ENCODE measurements around the gene MICAL3. TPM values are rescaled to one million over a fixed set of nuclear protein-coding genes. Genes with fewer than 3 reads are reported as not detected.
A peak's percentile ranks its signal among the peaks of the same experiment; 100 is the strongest.

MICAL3 gene
- total RNA-seq, 1 donor from 2014 or later, result 33.6 TPM

GRCh38 chr22:17954200-17954859, 70.0 kb downstream of the MICAL3 start:
- Histone ChIP-seq H3K79me2 (ENCODE audit: low read depth) (peaks cover 79% of the 10 kb centered on the region), H3K4me1 (peaks cover 6% of the 10 kb centered on the region)

GRCh38 chr22:17953147-17953546, 71.2 kb downstream of the MICAL3 start:
- peaks cover 41% of the 10 kb centered on the region for H4K20me1 ChIP-seq (ENCODE audit: low read depth)
- no peak overlapping the region for H3K4me3 ChIP-seq
- DNase-seq (ENCODE audit: low spot score), result no peak
- Mint-ChIP-seq H3K27ac (peak overlapping the region; percentile 19), H3K27me3 (ENCODE audit: insufficient read depth, low read depth) (peaks cover 15% of the 10 kb centered on the region), H3K9me3 (no peaks in the 10 kb centered on the region), H3K4me3 (no peak overlapping the region), H3K36me3 (no peaks in the 10 kb centered on the region), H3K4me1 (peaks cover 37% of the 10 kb centered on the region)
- no peaks in the 10 kb centered on the region for H3K36me3 ChIP-seq
- H3F3A ChIP-seq (ENCODE audit: low read depth), result no peaks in the 10 kb centered on the region
- TF ChIP-seq, protein P1, sequence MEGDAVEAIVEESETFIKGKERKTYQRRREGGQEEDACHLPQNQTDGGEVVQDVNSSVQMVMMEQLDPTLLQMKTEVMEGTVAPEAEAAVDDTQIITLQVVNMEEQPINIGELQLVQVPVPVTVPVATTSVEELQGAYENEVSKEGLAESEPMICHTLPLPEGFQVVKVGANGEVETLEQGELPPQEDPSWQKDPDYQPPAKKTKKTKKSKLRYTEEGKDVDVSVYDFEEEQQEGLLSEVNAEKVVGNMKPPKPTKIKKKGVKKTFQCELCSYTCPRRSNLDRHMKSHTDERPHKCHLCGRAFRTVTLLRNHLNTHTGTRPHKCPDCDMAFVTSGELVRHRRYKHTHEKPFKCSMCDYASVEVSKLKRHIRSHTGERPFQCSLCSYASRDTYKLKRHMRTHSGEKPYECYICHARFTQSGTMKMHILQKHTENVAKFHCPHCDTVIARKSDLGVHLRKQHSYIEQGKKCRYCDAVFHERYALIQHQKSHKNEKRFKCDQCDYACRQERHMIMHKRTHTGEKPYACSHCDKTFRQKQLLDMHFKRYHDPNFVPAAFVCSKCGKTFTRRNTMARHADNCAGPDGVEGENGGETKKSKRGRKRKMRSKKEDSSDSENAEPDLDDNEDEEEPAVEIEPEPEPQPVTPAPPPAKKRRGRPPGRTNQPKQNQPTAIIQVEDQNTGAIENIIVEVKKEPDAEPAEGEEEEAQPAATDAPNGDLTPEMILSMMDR (IDR thresholded peaks at IDR 0.05), result no peak
- TF ChIP-seq EZH2 (IDR thresholded peaks at IDR 0.05) (no peak), EZH2phosphoT487 (IDR thresholded peaks at IDR 0.05) (no peak)
- H3K4me2 ChIP-seq, result no peak overlapping the region
- no peaks in the 10 kb centered on the region for H3K27me3 ChIP-seq
- no peak overlapping the region for H3K9ac ChIP-seq
- H3K27ac ChIP-seq, result no peak overlapping the region
- H3K4me1 ChIP-seq, result peaks cover 6% of the 10 kb centered on the region
- no peak overlapping the region for H2AFZ ChIP-seq (replicated peaks)
- H3K79me2 ChIP-seq (ENCODE audit: low read depth), result peaks cover 86% of the 10 kb centered on the region
- no peaks in the 10 kb centered on the region for H3K9me3 ChIP-seq (ENCODE audit: low read depth)

More at GRCh38 chr22:17954200-17954859, 70.0 kb downstream of the MICAL3 start:
- Histone ChIP-seq H3F3A (ENCODE audit: low read depth) (no peaks in the 10 kb centered on the region), H3K27ac (no peak overlapping the region), H2AFZ (replicated peaks) (no peak overlapping the region), H3K9ac (no peak overlapping the region), H3K9me3 (ENCODE audit: low read depth) (no peaks in the 10 kb centered on the region), H4K20me1 (ENCODE audit: low read depth) (peaks cover 43% of the 10 kb centered on the region), H3K4me2 (no peak overlapping the region), H3K4me3 (no peak overlapping the region), H3K27me3 (no peaks in the 10 kb centered on the region), H3K36me3 (no peaks in the 10 kb centered on the region)
- H3K4me1 Mint-ChIP-seq, result peaks cover 37% of the 10 kb centered on the region
- H3K27me3 Mint-ChIP-seq (ENCODE audit: insufficient read depth, low read depth), result peaks cover 13% of the 10 kb centered on the region
- H3K27ac Mint-ChIP-seq, result peak overlapping the region; percentile 35
- no peaks in the 10 kb centered on the region for H3K9me3 Mint-ChIP-seq
- no peak for DNase-seq (ENCODE audit: low spot score)
- no peak overlapping the region for H3K4me3 Mint-ChIP-seq
- TF ChIP-seq EZH2 (IDR thresholded peaks at IDR 0.05) (no peak), EZH2phosphoT487 (IDR thresholded peaks at IDR 0.05) (no peak)
- TF ChIP-seq, protein P1 (IDR thresholded peaks at IDR 0.05), result no peak
- H3K36me3 Mint-ChIP-seq, result no peaks in the 10 kb centered on the region

- H3K4me1 Mint-ChIP-seq, result peaks cover 32% of the 10 kb centered on the region
- TF ChIP-seq, protein P1 (IDR thresholded peaks at IDR 0.05), result no peak
- no peak for TF ChIP-seq EZH2 (IDR thresholded peaks at IDR 0.05)
- TF ChIP-seq EZH2phosphoT487 (IDR thresholded peaks at IDR 0.05), result no peak
These were observed 72.0 kb downstream of the MICAL3 start for GRCh38 chr22:17952273-17952801.

More at GRCh38 chr22:17952273-17952801, 72.0 kb downstream of the MICAL3 start:
- Histone ChIP-seq H4K20me1 (ENCODE audit: low read depth) (peaks cover 42% of the 10 kb centered on the region), H3F3A (ENCODE audit: low read depth) (no peaks in the 10 kb centered on the region), H3K9ac (no peak overlapping the region), H3K4me1 (peaks cover 6% of the 10 kb centered on the region), H3K4me2 (no peak overlapping the region), H3K27ac (no peak overlapping the region), H3K36me3 (no peaks in the 10 kb centered on the region), H3K27me3 (no peaks in the 10 kb centered on the region), H2AFZ (replicated peaks) (no peak overlapping the region), H3K9me3 (ENCODE audit: low read depth) (no peaks in the 10 kb centered on the region), H3K79me2 (ENCODE audit: low read depth) (peaks cover 82% of the 10 kb centered on the region), H3K4me3 (no peak overlapping the region)
- H3K4me3 Mint-ChIP-seq, result no peak overlapping the region
- no peak for DNase-seq (ENCODE audit: low spot score)
- H3K27ac Mint-ChIP-seq, result peak overlapping the region; percentile 29
- peaks cover 15% of the 10 kb centered on the region for H3K27me3 Mint-ChIP-seq (ENCODE audit: insufficient read depth, low read depth)
- H3K36me3 Mint-ChIP-seq, result no peaks in the 10 kb centered on the region
- no peaks in the 10 kb centered on the region for H3K9me3 Mint-ChIP-seq

Measured in neural progenitor cell (in vitro differentiated cells).